Suprapubic skin (tissue), 4 donors: ENCODE data around the gene TBC1D25.

Source experiments
- CTCF ChIP-seq, 2 donors: fragments of 200-600 bp in 1 of 2; fragments of 450-650 bp in 1 of 2; sonication (generic) in 1 of 2; IDR thresholded peaks; one replicate each; pipeline ENCODE4 v1.5.1; 2016 to 2019; ENCODE audit warnings: antibody characterized with exemption in 2 of 2, mild to moderate bottlenecking in 1 of 2, moderate library complexity in 1 of 2
- EP300 ChIP-seq: sonication (generic); formaldehyde crosslinking; IDR thresholded peaks from one replicate; pipeline ENCODE4 v1.6.1; 2017; ENCODE audit warnings: antibody characterized with exemption
- POLR2A ChIP-seq, 2 donors: fragments of 450-650 bp; IDR thresholded peaks; one replicate each; pipeline ENCODE4 v1.6.1; 2017; ENCODE audit warnings: antibody characterized with exemption in 2 of 2, mild to moderate bottlenecking in 2 of 2, moderate library complexity in 2 of 2
- POLR2AphosphoS5 ChIP-seq, 3 donors: sonication (generic); formaldehyde crosslinking; IDR thresholded peaks; one replicate each; pipeline ENCODE4 v1.6.1; 2017; ENCODE audit warnings: antibody characterized with exemption in 3 of 3

GRCh38 chrX:48520455-48520854 is 19.1 kb upstream of the TBC1D25 start:
- no peak for TF ChIP-seq POLR2A (IDR thresholded peaks at IDR 0.05)
- TF ChIP-seq CTCF (IDR thresholded peaks at IDR 0.05): no peak
- TF ChIP-seq POLR2AphosphoS5 (IDR thresholded peaks at IDR 0.05): no peak
- no peak for TF ChIP-seq EP300
